ENCODE data around the gene ESYT3.

DNA sequence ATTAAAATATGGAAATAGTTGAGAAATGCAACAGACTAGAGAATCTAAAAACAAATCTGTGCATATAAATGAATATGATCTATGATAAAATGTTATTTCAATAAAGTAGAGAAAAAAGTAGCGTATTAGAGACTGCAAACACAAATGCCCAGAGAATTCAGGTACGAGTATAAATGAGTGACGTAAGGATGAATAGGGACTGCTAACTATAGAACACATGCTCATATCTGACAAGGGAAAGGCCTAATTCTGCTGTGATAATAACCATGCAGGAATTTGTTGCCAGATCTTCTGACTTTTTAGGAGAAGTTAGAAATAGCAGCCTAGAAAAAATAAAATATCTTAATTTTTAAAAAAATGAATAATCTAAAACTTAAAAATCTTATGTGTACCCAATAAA lies 73.1 kb downstream of the ESYT3 start:
- TF ChIP-seq CTCF (IDR thresholded peaks at IDR 0.05; ENCODE audit: low read depth, low read length) (no peak), EZH2phosphoT487 (IDR thresholded peaks at IDR 0.05; ENCODE audit: low read depth) (no peak)

Data from OCI-LY3 (cell line).